PC-3 (cell line): Measurements from ENCODE around the gene HASPIN. TPM values are rescaled to one million over a fixed set of nuclear protein-coding genes. Genes with fewer than 3 reads are reported as not detected.
"Not testable (repeated sequence)": the region's sequence is repeated elsewhere in the genome, so short reads cannot be mapped to it uniquely, and the experiment has no call there.

ENCODE experiments used
- ATAC-seq: fragments of 200-7000 bp; cut with Tn5 transposase; 2 replicates; pipeline ENCODE4 v1.9.1; 2020; ENCODE audit warnings: mild to moderate bottlenecking, moderate library complexity
- BruUV-seq: library from RNA; stranded (reverse); fragments of 400-500 nt; replicated peaks from 2 replicates; lab custom pipeline; 2021; lab: Mats Ljungman, UMichigan
- CTCF ChIA-PET: fragments of 300-600 bp; sonication (Branson Sonifier 250); formaldehyde crosslinking; loops from one replicate; lab custom pipeline; 2022; ENCODE audit warnings: antibody characterized with exemption; lab: Charles Lee
- POLR2A ChIA-PET: fragments of 300-600 bp; sonication (Branson Sonifier 250); formaldehyde crosslinking; loops from one replicate; lab custom pipeline; 2022; ENCODE audit warnings: antibody characterized with exemption; ENCODE audit not compliant: unreplicated experiment; lab: Charles Lee
- DNase-seq: peaks from one replicate; pipeline ENCODE4 v3.0.0-alpha.2; 2015
- H2AFZ ChIP-seq: fragments of 300-600 bp; sonication (generic); 2 replicates; pipeline ENCODE4 v1.6.0; 2016; ENCODE audit warnings: antibody characterized with exemption, low read length
- H3F3A ChIP-seq: fragments of 300-600 bp; sonication (generic); one replicate; pipeline ENCODE4 v1.6.0; 2017; ENCODE audit warnings: antibody characterized with exemption, low read length, control low read depth, mild to moderate bottlenecking; ENCODE audit not compliant: unreplicated experiment
- H3K27ac ChIP-seq: fragments of 300-600 bp; sonication (generic); 2 replicates; pipeline ENCODE4 v1.5.1; 2016; ENCODE audit warnings: mild to moderate bottlenecking, low read length
- H3K27me3 ChIP-seq: fragments of 300-600 bp; sonication (generic); 2 replicates; pipeline ENCODE4 v1.6.1; 2016; ENCODE audit warnings: low read length, mixed read lengths
- H3K36me3 ChIP-seq: fragments of 300-600 bp; sonication (generic); 2 replicates; pipeline ENCODE4 v1.6.1; 2016; ENCODE audit warnings: low read depth, mixed run types, low read length, mixed read lengths
- H3K4me1 ChIP-seq: fragments of 300-600 bp; sonication (generic); 2 replicates; pipeline ENCODE4 v1.5.1; 2016; ENCODE audit warnings: low read length; ENCODE audit not compliant: insufficient read depth
- H3K4me2 ChIP-seq: fragments of 300-600 bp; sonication (generic); 2 replicates; pipeline ENCODE4 v1.6.0; 2016; ENCODE audit warnings: low read length
- H3K4me3 ChIP-seq: fragments of 300-600 bp; sonication (generic); 2 replicates; pipeline ENCODE4 v1.5.1; 2016; ENCODE audit warnings: mild to moderate bottlenecking, low read length, mixed read lengths
- H3K79me2 ChIP-seq: fragments of 300-600 bp; sonication (generic); 2 replicates; pipeline ENCODE4 v1.6.1; 2017; ENCODE audit warnings: low read length, mixed read lengths
- H3K9ac ChIP-seq: fragments of 300-600 bp; sonication (generic); 2 replicates; pipeline ENCODE4 v1.6.0; 2016; ENCODE audit warnings: mild to moderate bottlenecking, low read length
- H3K9me2 ChIP-seq: fragments of 300-600 bp; sonication (generic); replicated peaks from 2 replicates; pipeline ENCODE4 v1.6.1; 2016; ENCODE audit warnings: mixed run types, low read length, mixed read lengths
- H3K9me3 ChIP-seq: fragments of 300-600 bp; sonication (generic); 2 replicates; pipeline ENCODE4 v1.6.1; 2016; ENCODE audit warnings: low read length, mixed read lengths
- H4K20me1 ChIP-seq: fragments of 300-600 bp; sonication (generic); 2 replicates; pipeline ENCODE4 v1.6.1; 2016; ENCODE audit warnings: low read length, mixed read lengths
- EZH2 ChIP-seq: fragments of 300-600 bp; sonication (generic); IDR thresholded peaks from one replicate; pipeline ENCODE4 v1.6.1; 2017; ENCODE audit warnings: antibody characterized with exemption, mild to moderate bottlenecking, low read length; ENCODE audit not compliant: unreplicated experiment
- EZH2phosphoT487 ChIP-seq: fragments of 300-600 bp; sonication (generic); IDR thresholded peaks from 2 replicates; pipeline ENCODE4 v1.6.1; 2018; ENCODE audit warnings: mild to moderate bottlenecking, antibody characterized with exemption, low read length, borderline replicate concordance
- intact Hi-C: fragments of 100-400 bp; cut with micrococcal nuclease; formaldehyde crosslinking; loops from 2 replicates; pipeline ENCODE4 v1.9.0; 2023
- total RNA-seq: library from RNA; depleted of rRNA; stranded (reverse); fragments of >200 nt; gene quantifications from 2 replicates; pipeline ENCODE4 v1.2.3, GENCODE V29; 2014
- TF ChIP-seq, protein P1 (sequence below): fragments of 300-600 bp; sonication (generic); conservative IDR thresholded peaks from 2 replicates; pipeline ENCODE4 v1.5.1; 2017; ENCODE audit warnings: antibody characterized with exemption, low read depth, mild to moderate bottlenecking, low read length

The HASPIN gene
- total RNA-seq, 1 experiment from 2014 or later: 10.6 TPM

DNA sequence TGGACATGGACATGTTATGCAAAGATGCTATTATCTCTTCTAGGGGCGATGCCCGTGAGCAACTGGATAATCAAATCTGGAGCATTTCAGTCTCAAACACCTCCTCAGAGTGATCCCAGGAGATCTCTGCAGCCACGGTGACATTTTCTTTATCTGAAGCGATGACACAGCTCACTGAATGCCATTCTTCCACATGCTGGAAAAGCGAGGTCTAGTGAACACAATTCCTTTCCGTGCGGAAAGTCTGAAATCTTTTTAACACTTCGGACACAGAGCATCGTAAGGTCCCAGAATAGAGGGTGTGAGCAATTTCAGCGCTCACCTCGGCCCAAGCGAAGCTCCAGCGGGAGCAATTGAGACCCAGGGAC, 531 bp upstream of the HASPIN start:
- BruUV-seq: TSS peak; percentile 74
- CTCF ChIA-PET: interaction anchor here (0.5 to 0.8 kb wide), 3 partner anchors 32 to 123 kb away, joined by 4 to 6 read pairs (median 4); partner anchors contain the start of gene NCBP3
- peaks cover 11% of the 10 kb centered on the region; the same call in 1 of the 2 replicates for H3K36me3 ChIP-seq
- no peak; the same call in 1 of the 2 replicates for ATAC-seq
- H3K9me2 ChIP-seq: no peaks in the 10 kb centered on the region
- no peak for DNase-seq
- H3K27me3 ChIP-seq: no peaks in the 10 kb centered on the region
- H3K4me1 ChIP-seq: peaks cover 26% of the 10 kb centered on the region
- peak overlapping the region; percentile 22; the same call in 1 of the 2 replicates for H3K27ac ChIP-seq
- peaks cover 55% of the 10 kb centered on the region for H3K79me2 ChIP-seq
- H3F3A ChIP-seq: no peaks in the 10 kb centered on the region
- H3K9ac ChIP-seq: peak overlapping the region; percentile 91
- POLR2A ChIA-PET: interaction anchor here (0.6 kb wide), 1 partner anchor 147 kb away, joined by 6 read pairs; no protein-coding TSS in a partner anchor
- intact Hi-C loops: no loop called here
- peaks cover 10% of the 10 kb centered on the region; the same call in 1 of the 2 replicates for H4K20me1 ChIP-seq
- no peak for TF ChIP-seq EZH2phosphoT487
- TF ChIP-seq EZH2: no peak
- TF ChIP-seq, protein P1, sequence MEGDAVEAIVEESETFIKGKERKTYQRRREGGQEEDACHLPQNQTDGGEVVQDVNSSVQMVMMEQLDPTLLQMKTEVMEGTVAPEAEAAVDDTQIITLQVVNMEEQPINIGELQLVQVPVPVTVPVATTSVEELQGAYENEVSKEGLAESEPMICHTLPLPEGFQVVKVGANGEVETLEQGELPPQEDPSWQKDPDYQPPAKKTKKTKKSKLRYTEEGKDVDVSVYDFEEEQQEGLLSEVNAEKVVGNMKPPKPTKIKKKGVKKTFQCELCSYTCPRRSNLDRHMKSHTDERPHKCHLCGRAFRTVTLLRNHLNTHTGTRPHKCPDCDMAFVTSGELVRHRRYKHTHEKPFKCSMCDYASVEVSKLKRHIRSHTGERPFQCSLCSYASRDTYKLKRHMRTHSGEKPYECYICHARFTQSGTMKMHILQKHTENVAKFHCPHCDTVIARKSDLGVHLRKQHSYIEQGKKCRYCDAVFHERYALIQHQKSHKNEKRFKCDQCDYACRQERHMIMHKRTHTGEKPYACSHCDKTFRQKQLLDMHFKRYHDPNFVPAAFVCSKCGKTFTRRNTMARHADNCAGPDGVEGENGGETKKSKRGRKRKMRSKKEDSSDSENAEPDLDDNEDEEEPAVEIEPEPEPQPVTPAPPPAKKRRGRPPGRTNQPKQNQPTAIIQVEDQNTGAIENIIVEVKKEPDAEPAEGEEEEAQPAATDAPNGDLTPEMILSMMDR: no peak
- peak overlapping the region; percentile 93 for H3K4me3 ChIP-seq
- peak overlapping the region; percentile 99 for H3K4me2 ChIP-seq
- H2AFZ ChIP-seq: peak overlapping the region; percentile 86
- no peaks in the 10 kb centered on the region for H3K9me3 ChIP-seq

DNA sequence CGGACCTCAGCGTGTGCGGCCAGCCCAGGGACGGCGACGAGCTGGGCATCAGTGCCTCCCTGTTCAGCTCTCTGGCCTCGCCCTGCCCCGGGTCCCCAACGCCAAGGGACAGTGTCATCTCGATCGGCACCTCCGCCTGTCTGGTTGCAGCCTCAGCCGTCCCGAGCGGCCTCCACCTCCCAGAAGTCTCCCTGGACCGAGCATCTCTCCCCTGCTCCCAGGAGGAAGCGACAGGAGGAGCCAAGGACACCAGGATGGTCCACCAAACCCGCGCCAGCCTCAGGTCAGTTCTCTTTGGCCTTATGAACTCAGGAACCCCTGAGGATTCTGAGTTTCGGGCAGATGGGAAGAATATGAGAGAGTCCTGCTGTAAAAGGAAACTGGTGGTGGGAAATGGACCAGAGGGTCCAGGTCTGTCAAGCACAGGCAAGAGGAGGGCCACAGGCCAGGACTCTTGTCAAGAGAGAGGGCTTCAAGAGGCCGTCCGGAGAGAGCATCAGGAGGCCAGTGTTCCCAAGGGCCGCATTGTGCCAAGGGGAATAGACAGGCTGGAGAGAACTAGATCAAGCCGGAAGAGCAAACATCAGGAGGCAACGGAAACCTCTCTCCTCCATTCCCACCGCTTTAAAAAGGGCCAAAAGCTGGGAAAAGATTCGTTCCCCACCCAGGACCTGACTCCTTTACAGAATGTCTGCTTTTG, 825 bp downstream of the HASPIN start:
- peaks cover 11% of the 10 kb centered on the region; the same call in 1 of the 2 replicates for H3K36me3 ChIP-seq
- ChIA-PET CTCF (no interaction called here), POLR2A (no interaction called here)
- no peaks in the 10 kb centered on the region for H3K9me3 ChIP-seq
- DNase-seq: no peak
- H3K27ac ChIP-seq: no peak overlapping the region
- TF ChIP-seq EZH2phosphoT487: no peak
- no peak for TF ChIP-seq EZH2
- TF ChIP-seq, protein P1: no peak
- peak overlapping the region; percentile 93 for H3K4me3 ChIP-seq
- peak overlapping the region; percentile 91 for H3K9ac ChIP-seq
- intact Hi-C loops: no loop called here
- peak overlapping the region; percentile 86 for H2AFZ ChIP-seq
- peaks cover 26% of the 10 kb centered on the region for H3K4me1 ChIP-seq
- peak overlapping the region; percentile 99 for H3K4me2 ChIP-seq
- H3K27me3 ChIP-seq: no peaks in the 10 kb centered on the region
- peak; percentile 17; the same call in 1 of the 2 replicates for ATAC-seq
- peaks cover 55% of the 10 kb centered on the region for H3K79me2 ChIP-seq
- H4K20me1 ChIP-seq: peaks cover 10% of the 10 kb centered on the region; the same call in 1 of the 2 replicates
- no peaks in the 10 kb centered on the region for H3F3A ChIP-seq
- no peaks in the 10 kb centered on the region for H3K9me2 ChIP-seq
- BruUV-seq: TSS peak; percentile 44

DNA sequence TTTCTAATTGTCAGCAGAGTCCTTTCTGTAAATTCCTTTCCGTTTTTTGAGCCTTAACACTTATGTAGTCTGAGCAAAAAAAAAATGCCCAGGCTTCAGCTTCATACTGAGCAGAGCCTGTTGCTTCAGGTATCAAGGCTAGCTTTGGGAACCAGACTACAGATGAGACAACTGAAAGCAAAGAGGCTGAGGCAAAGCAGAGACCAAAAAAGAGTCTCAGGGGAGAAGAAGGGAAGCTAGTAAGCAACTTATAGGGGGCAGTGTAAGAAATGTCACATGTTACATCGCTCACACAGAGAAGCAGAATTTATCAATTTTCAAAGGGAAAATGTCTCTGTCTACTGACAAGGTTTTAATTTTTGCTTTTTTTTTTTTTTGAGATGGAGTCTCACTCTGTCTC, 3.3 kb downstream of the HASPIN start:
- ATAC-seq (no peak), DNase-seq (no peak)
- peaks cover 19% of the 10 kb centered on the region for H3K4me1 ChIP-seq
- ChIA-PET POLR2A (no interaction called here), CTCF (no interaction called here)
- no peak overlapping the region for H3K4me3 ChIP-seq
- no peaks in the 10 kb centered on the region for H3K27me3 ChIP-seq
- H3K79me2 ChIP-seq: peaks cover 55% of the 10 kb centered on the region
- TF ChIP-seq, protein P1: no peak
- no peak for TF ChIP-seq EZH2
- no peak for TF ChIP-seq EZH2phosphoT487
- H3K36me3 ChIP-seq: peaks cover 11% of the 10 kb centered on the region; the same call in 1 of the 2 replicates
- no peak overlapping the region for H3K4me2 ChIP-seq
- H2AFZ ChIP-seq: no peak overlapping the region
- peaks cover 10% of the 10 kb centered on the region; the same call in 1 of the 2 replicates for H4K20me1 ChIP-seq
- no TSS peak for BruUV-seq
- H3K9me3 ChIP-seq: no peaks in the 10 kb centered on the region
- no peaks in the 10 kb centered on the region for H3K9me2 ChIP-seq
- intact Hi-C loops: no loop called here
- no peaks in the 10 kb centered on the region for H3F3A ChIP-seq
- no peak overlapping the region for H3K27ac ChIP-seq
- H3K9ac ChIP-seq: no peak overlapping the region

DNA sequence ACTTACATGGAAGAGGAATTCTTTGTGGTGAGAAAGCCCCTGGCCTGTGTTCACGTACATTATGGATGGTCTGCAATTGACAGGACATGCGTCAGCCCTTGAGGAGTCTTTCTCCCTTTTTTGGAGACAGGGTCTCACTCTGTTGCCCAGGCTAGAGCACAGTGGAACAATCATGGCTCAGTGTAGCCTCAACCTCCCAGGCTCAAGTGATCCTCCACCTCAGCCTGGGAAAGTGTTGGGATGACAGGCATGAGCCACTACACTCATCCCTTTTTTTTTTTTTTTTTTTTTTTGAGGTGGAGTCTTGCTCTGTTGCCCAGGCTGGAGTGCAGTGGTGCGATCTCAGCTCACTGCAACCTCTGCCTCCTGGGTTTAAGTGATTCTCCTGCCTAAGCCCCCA, 4.4 kb downstream of the HASPIN start:
- H3K36me3 ChIP-seq: peaks cover 11% of the 10 kb centered on the region; the same call in 1 of the 2 replicates
- H3K9me3 ChIP-seq, H3K4me2 ChIP-seq, DNase-seq, intact Hi-C loops, H4K20me1 ChIP-seq, ATAC-seq, BruUV-seq, H3K4me3 ChIP-seq, H3K27me3 ChIP-seq, H3K9ac ChIP-seq, H2AFZ ChIP-seq, CTCF ChIA-PET, H3K9me2 ChIP-seq, POLR2A ChIA-PET, H3F3A ChIP-seq, H3K27ac ChIP-seq: not testable (repeated sequence)
- peaks cover 46% of the 10 kb centered on the region for H3K79me2 ChIP-seq
- H3K4me1 ChIP-seq: peaks cover 13% of the 10 kb centered on the region
